ENCODE results near the gene MMP12.

DNA sequence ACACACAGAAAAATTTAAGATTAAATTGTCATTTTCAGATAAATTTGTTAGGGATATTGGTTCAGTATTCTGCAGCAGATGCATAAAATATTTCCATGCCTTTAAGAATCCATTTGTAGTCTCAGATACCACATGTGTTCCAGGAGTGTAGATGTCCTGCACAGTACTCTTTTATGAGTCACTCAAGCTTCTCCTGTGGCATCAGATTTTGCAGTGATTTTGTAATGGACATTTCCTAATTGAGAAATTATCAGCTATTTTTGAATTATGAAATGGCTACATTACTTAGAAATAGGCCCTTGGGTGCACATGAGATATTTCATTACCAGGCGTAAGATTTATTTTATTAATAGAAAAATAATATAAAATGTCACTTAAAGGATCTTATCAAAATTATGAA is 50.2 kb downstream of the MMP12 start:
- TF ChIP-seq, protein P1, sequence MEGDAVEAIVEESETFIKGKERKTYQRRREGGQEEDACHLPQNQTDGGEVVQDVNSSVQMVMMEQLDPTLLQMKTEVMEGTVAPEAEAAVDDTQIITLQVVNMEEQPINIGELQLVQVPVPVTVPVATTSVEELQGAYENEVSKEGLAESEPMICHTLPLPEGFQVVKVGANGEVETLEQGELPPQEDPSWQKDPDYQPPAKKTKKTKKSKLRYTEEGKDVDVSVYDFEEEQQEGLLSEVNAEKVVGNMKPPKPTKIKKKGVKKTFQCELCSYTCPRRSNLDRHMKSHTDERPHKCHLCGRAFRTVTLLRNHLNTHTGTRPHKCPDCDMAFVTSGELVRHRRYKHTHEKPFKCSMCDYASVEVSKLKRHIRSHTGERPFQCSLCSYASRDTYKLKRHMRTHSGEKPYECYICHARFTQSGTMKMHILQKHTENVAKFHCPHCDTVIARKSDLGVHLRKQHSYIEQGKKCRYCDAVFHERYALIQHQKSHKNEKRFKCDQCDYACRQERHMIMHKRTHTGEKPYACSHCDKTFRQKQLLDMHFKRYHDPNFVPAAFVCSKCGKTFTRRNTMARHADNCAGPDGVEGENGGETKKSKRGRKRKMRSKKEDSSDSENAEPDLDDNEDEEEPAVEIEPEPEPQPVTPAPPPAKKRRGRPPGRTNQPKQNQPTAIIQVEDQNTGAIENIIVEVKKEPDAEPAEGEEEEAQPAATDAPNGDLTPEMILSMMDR (IDR thresholded peaks at IDR 0.05; ENCODE audit: low read depth, low read length, poor library complexity, severe bottlenecking), result no peak
- no peak for TF ChIP-seq EZH2phosphoT487 (IDR thresholded peaks at IDR 0.05; ENCODE audit: borderline replicate concordance, low read length)

All from DOHH2 (cell line).